Smooth muscle cell (in vitro differentiated cells): ENCODE data around the gene HOXA9. TPM values are rescaled to one million over a fixed set of nuclear protein-coding genes. Genes with fewer than 3 reads are reported as not detected.

ENCODE experiments used
- DNase-seq: peaks from one replicate; lab custom pipeline; 2025; ENCODE audit not compliant: unreplicated experiment; lab: John Stamatoyannopoulos, UW
- H2AFZ ChIP-seq: fragments of 200-600 bp; sonication (generic); 2 replicates; pipeline ENCODE4 v1.6.0; 2016; ENCODE audit warnings: antibody characterized with exemption, low read depth, mild to moderate bottlenecking
- H3F3A ChIP-seq: fragments of 200-600 bp; sonication (generic); 2 replicates; pipeline ENCODE4 v1.6.0; 2017; ENCODE audit warnings: antibody characterized with exemption, low read depth
- H3K27ac ChIP-seq: fragments of 200-600 bp; sonication (generic); 2 replicates; pipeline ENCODE4 v1.5.1; 2016; ENCODE audit warnings: low read depth, mild to moderate bottlenecking
- H3K27me3 ChIP-seq: fragments of 200-600 bp; sonication (generic); 2 replicates; pipeline ENCODE4 v1.6.1; 2016; ENCODE audit warnings: low read depth, mild to moderate bottlenecking
- H3K36me3 ChIP-seq: fragments of 200-600 bp; sonication (generic); 2 replicates; pipeline ENCODE4 v1.5.1; 2016; ENCODE audit warnings: low read depth
- H3K4me1 ChIP-seq: fragments of 200-600 bp; sonication (generic); 2 replicates; pipeline ENCODE4 v1.5.1; 2016; ENCODE audit warnings: low read depth
- H3K4me2 ChIP-seq: fragments of 200-600 bp; sonication (generic); 2 replicates; pipeline ENCODE4 v1.6.0; 2016; ENCODE audit warnings: mild to moderate bottlenecking
- H3K4me3 ChIP-seq: fragments of 200-600 bp; sonication (generic); 2 replicates; pipeline ENCODE4 v1.5.1; 2016; ENCODE audit warnings: mild to moderate bottlenecking
- H3K79me2 ChIP-seq: fragments of 200-600 bp; sonication (generic); 2 replicates; pipeline ENCODE4 v1.6.0; 2016; ENCODE audit warnings: low read depth, mild to moderate bottlenecking
- H3K9ac ChIP-seq: fragments of 200-600 bp; sonication (generic); 2 replicates; pipeline ENCODE4 v1.6.0; 2016; ENCODE audit warnings: low read depth
- H3K9me3 ChIP-seq: fragments of 200-600 bp; sonication (generic); replicated peaks from 2 replicates; pipeline ENCODE4 v1.5.1; 2016; ENCODE audit warnings: low read depth
- H4K20me1 ChIP-seq: fragments of 200-600 bp; sonication (generic); 2 replicates; pipeline ENCODE4 v1.6.0; 2016; ENCODE audit warnings: low read depth
- CTCF ChIP-seq: fragments of 200-600 bp; sonication (generic); IDR thresholded peaks from 2 replicates; pipeline ENCODE4 v1.5.1; 2017; ENCODE audit warnings: borderline replicate concordance, mild to moderate bottlenecking, antibody characterized with exemption; ENCODE audit not compliant: insufficient read depth, poor library complexity, severe bottlenecking
- WGBS: methylation state at CpG from one replicate; pipeline ENCODE4 v1.1.7; 2016; ENCODE audit warnings: low lambda C conversion rate; 5-methylcytosine and 5-hydroxymethylcytosine counted together
- polyA plus RNA-seq: library from polyadenylated mRNA; unstranded; fragments of >200 nt; fragmentation: Nextera tagmentation; extraction: Ambion mirVana; gene quantifications from 2 replicates; pipeline ENCODE4 v1.2.1, GENCODE V29; 2016
- total RNA-seq: library from RNA; depleted of rRNA; stranded (reverse); fragments of >200 nt; gene quantifications from 2 replicates; pipeline ENCODE4 v1.2.3, GENCODE V29; 2014

HOXA9 gene
- total and polyA plus RNA-seq, 2 experiments from 2014 or later: 12.6 to 35.8 TPM

GRCh38 chr7:27133409-27134231 lies 31.7 kb downstream of the HOXA9 start:
- H4K20me1 ChIP-seq: no peaks in the 10 kb centered on the region
- no peak overlapping the region for H2AFZ ChIP-seq
- H3K4me3 ChIP-seq: no peak overlapping the region
- H3K4me1 ChIP-seq: peaks cover 7% of the 10 kb centered on the region
- no peaks in the 10 kb centered on the region for H3K36me3 ChIP-seq
- 25% methylated on average over 18 of the region's 18 CpGs for WGBS
- no peaks in the 10 kb centered on the region for H3F3A ChIP-seq
- peaks cover 100% of the 10 kb centered on the region for H3K27me3 ChIP-seq
- DNase-seq: no peak
- H3K79me2 ChIP-seq: no peaks in the 10 kb centered on the region
- no peak overlapping the region for H3K4me2 ChIP-seq
- no peak overlapping the region for H3K9ac ChIP-seq
- H3K9me3 ChIP-seq: no peaks in the 10 kb centered on the region
- H3K27ac ChIP-seq: no peak overlapping the region
- TF ChIP-seq CTCF: no peak

- Histone ChIP-seq H3F3A (no peaks in the 10 kb centered on the region), H3K4me1 (peaks cover 7% of the 10 kb centered on the region), H3K36me3 (no peaks in the 10 kb centered on the region), H2AFZ (no peak overlapping the region), H3K27ac (no peak overlapping the region), H3K79me2 (no peaks in the 10 kb centered on the region), H4K20me1 (no peaks in the 10 kb centered on the region), H3K9ac (no peak overlapping the region), H3K4me2 (no peak overlapping the region), H3K27me3 (peaks cover 100% of the 10 kb centered on the region), H3K9me3 (no peaks in the 10 kb centered on the region), H3K4me3 (no peak overlapping the region)
- DNase-seq: no peak
- TF ChIP-seq CTCF: no peak
- 25% methylated on average over 6 of the region's 6 CpGs for WGBS
These were observed 32.4 kb downstream of the HOXA9 start for GRCh38 chr7:27132978-27133377.

- H3K36me3 ChIP-seq: no peaks in the 10 kb centered on the region
These were observed 33.1 kb downstream of the HOXA9 start for GRCh38 chr7:27132214-27132613.

More at GRCh38 chr7:27132214-27132613, 33.1 kb downstream of the HOXA9 start:
- Histone ChIP-seq H3K4me2 (no peak overlapping the region), H3K4me1 (peaks cover 7% of the 10 kb centered on the region), H3K79me2 (no peaks in the 10 kb centered on the region), H3K9ac (no peak overlapping the region), H3K9me3 (no peaks in the 10 kb centered on the region), H3F3A (no peaks in the 10 kb centered on the region), H3K27ac (no peak overlapping the region), H2AFZ (no peak overlapping the region), H4K20me1 (no peaks in the 10 kb centered on the region), H3K4me3 (no peak overlapping the region), H3K27me3 (peaks cover 100% of the 10 kb centered on the region)
- WGBS: 46% methylated on average over 2 of the region's 2 CpGs
- no peak for TF ChIP-seq CTCF
- DNase-seq: no peak
